Activated gamma-delta T cell (primary cell): Measurements from ENCODE around the gene TSPAN15.
"Not testable (repeated sequence)": the region's sequence is repeated elsewhere in the genome, so short reads cannot be mapped to it uniquely, and the experiment has no call there.

Experiments
- DNase-seq: peaks from one replicate; lab custom pipeline; 2025; lab: John Stamatoyannopoulos, UW

TSPAN15 gene

DNA sequence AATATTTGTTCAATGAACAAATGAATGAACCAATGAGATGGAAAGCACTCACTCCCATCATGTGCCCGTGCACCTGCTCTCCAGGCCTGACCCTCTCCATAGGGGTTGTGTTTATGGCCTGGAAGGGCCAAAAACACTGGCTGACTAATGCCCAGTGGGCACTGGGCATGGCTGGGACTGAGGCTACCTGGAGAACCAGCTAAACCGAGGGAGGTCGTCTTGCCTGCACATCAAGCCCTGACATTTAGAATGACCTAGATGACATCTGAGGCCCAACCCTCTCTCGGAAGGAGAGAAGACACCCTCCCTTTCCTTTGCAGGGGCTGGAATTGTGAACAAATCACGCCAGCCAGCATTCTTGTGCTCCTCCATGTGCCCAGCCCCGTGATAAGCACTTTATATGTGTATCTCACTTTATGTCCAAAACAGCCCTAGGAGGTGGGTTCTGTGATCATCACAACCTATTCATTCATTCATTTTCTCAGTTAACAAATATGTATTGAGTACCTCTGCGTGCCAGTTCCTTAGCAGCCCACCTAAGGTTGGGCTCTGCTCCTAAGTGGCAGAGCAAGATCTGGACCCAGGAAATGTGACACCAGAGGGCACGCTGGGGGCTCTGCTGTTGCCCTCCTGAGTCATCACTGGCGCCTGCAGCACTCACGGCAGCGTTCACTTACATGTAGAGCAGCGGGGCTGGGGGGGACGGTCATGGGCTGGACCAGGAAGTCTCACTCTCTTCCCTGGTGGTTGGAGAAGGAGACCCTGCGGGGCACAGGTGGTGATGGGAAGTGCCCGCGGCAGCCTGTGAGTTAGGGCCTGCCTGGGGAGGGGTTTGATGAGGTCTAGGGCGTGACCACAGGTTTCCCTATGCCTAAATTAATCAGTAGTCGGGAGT, 52.0 kb downstream of the TSPAN15 start:
- no peak for DNase-seq

DNA sequence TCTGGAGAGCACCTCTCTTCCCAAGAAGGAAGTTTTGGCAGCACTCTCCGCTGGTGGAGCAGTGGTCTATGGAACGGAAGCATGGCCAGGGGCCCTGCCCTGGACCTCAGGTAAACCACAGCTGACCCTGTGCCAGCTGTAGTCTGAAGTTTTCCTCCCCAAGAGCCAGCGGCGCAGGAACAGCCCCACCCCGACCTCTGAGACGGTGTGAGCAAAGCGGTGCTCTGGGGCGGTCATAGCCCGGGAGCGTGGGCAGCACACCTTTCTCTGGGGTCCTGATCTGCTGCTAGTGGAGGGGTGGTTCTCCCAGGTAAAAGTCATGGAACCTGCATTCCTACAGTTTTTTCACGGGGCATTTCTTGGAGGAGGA, 52.6 kb downstream of the TSPAN15 start:
- no peak for DNase-seq

DNA sequence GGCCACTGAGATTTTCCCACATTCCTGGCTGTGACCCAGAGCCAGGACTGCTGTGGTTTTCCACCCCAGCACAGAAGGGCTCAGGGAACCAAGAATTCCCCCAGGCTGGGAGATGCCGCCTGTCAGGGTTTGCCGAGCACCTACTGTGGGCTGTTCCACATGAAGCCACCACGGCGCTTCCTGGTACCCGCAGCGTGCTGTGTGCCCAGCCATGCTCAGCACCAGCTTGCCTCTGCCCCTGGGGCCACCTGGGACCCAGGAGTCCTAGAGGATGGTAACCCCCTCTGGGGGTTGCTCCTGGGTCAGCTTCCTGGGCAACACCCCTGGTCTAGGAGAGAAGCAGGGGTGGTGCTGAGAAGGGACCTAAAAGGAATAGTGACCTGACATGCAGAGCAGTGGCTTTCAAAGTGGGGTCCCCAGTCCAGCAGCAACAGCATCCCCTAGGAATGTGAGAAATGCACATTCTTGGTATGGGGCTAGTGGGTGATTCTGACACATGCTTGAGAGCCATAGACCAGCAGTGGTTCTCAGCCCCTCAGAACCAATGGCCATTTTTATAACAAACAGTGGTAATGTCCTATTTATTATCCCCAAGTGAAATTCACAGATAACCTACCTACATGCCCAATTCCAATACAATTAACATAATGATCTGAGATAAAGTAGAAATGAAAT, 53.4 kb downstream of the TSPAN15 start:
- DNase-seq, result no peak

DNA sequence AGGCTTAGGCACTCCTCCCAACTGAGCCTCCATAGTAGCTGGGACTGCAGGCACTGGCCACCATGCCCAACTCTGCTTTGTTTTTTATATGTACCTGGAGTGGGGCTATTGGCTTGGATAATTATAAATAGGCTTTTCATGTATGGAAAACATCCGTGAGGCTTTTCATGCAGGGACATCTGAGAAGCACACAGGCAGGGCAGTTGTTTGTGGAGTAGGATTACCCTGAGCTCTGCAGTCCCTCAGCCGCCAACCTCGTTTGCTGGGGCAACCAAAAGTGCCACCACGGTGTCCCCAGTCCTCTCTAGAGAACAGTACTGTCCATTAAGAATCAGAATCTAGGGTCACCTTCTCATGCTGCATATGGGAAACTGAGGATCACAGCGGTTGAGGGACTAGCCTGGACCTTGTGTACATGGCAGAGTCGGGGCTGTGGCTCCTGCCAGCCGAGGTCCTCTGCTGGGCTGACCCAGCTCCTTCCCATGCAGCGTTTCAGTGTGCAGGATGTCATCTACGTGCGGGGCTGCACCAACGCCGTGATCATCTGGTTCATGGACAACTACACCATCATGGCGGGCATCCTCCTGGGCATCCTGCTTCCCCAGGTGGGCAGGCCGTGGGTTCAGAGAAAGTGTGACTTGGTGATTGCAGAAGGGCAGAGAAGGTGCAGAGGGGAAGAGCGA, 54.5 kb downstream of the TSPAN15 start:
- DNase-seq, result no peak

DNA sequence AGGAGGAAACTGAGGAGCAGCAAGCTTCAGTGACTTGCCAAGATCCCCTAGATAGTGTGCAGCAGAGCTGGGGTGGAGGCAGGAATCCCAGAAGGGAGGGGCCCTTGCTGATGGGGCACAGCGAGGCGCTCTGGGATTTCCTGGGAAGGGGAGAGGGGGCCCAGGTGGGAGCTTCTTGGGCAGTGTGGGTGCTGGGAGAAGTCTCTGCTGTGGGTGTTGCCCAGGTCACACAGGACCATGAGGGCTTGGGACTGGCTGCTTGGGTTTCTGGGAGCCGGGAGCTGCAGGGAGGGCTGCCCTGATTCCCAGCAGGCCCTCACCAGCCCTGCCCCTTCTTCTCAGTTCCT, 55.2 kb downstream of the TSPAN15 start:
- no peak for DNase-seq

DNA sequence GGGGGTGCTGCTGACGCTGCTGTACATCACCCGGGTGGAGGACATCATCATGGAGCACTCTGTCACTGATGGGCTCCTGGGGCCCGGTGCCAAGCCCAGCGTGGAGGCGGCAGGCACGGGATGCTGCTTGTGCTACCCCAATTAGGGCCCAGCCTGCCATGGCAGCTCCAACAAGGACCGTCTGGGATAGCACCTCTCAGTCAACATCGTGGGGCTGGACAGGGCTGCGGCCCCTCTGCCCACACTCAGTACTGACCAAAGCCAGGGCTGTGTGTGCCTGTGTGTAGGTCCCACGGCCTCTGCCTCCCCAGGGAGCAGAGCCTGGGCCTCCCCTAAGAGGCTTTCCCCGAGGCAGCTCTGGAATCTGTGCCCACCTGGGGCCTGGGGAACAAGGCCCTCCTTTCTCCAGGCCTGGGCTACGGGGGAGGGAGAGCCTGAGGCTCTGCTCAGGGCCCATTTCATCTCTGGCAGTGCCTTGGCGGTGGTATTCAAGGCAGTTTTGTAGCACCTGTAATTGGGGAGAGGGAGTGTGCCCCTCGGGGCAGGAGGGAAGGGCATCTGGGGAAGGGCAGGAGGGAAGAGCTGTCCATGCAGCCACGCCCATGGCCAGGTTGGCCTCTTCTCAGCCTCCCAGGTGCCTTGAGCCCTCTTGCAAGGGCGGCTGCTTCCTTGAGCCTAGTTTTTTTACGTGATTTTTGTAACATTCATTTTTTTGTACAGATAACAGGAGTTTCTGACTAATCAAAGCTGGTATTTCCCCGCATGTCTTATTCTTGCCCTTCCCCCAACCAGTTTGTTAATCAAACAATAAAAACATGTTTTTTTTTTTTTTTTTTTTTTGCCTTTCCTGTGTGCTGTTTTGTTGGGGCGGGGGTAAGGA, 55.8 kb downstream of the TSPAN15 start:
- DNase-seq, result no peak

DNA sequence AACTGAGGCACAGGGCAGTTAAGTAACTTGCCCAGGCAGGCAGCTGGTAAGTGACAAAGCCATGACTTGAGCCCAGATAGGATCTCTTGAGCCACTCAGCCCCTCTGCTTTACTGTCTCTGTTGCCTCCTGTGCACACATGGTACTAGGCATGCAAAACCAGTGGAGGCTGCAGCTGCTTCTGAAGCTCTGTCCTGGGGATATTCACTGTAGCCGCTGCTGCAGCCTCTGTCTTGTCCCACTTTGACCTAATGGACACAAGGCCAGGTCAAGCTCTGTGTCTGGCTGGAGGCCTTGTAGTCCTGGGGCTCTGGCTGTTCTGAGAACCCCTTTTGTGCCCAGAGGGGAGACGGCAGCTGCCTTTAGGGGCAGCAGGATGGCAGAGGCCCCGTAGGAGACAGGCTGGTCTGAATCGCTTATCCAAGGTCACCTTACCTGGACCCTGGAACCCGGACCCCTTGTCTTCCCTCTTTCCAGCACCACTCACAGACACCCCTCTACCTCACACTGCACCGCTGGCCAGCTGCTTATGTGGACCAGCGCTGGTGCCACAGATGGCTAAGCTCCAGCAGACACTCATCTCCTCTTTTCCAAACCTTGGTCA, 57.6 kb downstream of the TSPAN15 start:
- no peak for DNase-seq

DNA sequence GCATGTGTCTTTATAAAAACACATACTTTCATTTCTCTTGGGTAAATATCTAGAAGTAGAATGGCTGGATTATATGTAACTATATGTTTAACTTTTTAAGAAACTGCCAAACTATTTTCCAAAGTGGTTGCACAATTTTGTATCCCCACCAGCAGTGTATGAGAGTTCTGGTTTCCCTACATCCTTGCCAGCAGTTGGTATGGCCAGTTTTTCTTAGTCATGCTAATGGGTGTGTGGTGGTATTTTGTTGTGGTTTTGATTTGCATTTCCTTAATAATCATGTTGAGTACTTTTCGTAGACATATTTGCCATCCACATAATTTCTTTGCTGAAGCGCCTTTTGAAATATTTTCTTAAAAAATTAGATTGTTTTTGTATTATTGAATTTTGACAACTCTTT, 61.6 kb downstream of the TSPAN15 start:
- DNase-seq, result no peak

DNA sequence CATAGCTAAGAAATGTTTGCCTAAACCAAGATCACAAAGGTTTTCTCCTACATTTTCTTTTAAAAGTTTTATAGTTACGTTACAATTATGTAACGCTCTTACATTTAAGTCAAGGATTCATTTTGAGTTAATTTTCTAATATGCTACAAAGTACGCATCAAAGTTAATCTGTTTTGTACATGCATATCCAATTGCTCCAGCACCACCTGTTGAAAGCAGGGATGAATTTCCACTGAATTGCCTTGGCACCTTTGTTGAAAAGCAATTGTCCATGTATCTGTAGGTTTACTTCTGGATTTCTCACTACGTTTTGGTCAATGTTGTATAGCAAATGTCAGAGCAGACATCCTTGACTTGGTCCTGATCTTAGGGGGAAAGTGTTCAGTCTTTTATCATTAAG, 62.4 kb downstream of the TSPAN15 start:
- DNase-seq, result no peak

DNA sequence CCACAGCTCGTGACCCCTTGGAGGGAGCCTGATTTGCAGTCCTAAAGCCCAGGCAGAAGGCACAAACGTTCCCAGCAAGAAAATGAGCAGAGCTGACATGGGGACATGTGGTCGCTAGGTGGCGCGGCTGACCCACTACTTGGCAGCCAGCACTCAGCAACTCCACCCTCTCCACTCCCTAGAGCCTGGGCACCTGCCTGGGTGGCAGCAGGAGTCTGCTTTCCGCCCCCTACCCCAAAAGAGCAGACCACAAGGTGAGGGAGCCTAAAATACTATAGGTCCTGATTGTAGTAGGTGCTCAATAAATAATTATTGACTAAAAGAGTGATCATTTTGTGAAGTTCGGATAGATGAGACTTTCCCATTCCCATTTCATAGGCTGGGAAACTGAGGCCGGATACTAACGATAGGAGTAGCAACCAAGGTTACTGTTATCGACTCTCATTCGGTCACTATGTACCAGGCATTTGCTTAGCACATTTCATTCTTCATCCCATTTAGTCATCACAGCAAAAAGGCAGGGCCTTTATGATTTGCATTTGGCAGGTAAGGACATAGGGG, 64.5 kb downstream of the TSPAN15 start:
- DNase-seq, result peak; percentile 30

DNA sequence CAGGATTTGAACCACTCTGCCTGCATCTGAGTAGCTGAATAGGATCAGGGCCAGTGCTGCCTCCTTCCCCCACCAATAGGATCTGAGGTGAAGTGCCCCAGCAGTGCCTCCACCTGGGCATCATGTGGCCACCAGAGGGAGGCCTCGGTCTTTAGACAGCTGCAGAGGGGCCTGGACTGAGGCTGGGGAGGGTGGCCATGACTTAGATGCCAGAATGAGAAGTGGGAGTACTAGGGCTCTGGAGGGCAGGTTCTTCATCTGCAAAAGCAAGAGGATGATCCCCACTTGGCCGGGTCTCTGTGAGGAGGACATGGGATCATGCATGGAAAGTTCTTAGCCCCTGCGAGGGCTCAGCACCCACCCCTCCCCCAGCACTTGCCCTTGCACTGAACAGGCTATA, 65.1 kb downstream of the TSPAN15 start:
- DNase-seq, result no peak

DNA sequence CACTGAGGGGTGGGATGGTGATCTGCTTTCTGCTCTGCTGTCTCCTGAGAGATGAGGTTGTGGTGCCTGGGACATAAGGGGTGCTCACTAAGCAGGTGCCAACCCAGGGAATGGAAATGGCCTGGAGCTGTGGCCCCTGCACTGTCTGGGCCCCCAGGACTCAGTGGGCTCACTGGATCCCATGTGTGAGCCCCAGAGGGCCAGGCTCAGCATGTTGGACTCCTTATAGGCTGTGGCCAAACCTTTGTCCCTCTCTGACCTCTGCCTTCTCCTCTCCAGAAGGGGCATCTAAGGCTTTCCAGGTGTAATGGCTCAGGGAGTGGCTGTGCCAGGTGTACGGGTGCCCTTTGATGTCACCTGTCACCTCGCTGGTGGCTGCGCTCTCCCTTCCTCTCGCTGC, 65.5 kb downstream of the TSPAN15 start:
- DNase-seq, result no peak

DNA sequence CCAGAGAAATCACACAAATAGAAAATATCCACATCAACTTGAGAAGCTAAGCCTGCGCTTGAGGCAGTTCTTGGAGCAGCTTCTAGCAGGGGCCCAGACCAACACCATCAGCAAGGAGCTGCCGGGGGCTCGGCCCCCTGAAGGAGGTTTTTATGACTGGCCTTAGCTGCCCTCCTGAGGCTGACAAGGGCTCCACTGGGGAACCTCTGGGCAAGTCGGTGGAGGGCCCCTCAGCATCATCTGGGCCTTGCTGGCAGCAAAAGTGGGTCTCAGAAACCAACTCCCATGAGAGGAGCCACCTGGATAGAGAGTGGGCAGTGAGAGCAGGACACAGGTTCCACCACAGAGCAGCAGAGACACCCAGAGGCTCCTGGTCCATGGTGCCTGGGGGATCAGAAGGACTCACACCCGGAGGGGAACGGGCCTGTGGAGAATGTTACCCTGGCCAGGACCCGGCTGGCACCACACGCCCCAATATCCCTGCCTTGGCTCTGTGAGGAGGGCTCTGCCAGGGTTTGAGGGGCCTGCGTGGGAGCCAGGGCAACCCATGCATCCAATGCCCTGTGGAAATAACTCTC, 66.1 kb downstream of the TSPAN15 start:
- DNase-seq, result no peak

DNA sequence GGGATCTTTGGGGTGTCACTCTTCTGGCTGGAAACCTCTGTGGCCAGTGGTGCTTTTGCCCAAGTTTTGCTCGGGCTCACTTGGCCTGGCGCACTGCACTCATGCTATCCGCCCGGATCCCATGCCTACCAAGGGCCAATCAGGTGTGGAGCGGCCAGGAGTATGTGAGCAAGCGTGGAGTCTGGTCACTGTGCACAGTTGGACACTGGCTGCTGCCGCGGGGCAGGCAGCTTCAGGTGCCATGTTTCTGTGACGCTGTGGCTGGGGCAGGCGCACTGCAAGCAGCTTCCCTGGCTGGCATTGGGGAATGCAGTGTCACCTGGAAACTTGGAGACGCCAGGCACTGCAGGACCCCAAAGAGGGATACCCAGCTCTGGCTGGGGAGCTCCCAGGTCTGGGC, 76.7 kb downstream of the TSPAN15 start:
- no peak for DNase-seq

DNA sequence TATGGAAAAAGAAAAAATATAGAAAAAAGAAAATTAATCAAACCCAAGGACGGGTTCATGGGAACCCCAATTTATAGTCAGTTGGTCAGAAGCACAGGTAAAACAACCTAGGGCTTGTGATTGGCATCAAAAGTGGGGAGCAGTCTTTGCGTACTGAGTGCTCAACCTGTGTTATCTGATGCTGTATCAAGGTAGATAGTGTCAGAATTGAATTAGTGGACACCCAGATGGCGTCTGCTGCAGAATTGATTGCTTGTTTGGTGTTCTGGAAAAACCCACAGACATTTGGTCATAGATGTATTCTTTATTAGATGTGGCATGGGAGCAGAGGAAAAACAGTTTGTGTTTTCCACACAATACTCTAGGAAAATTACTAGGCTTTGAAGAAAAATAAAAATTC, 82.4 kb downstream of the TSPAN15 start:
- DNase-seq, result no peak

DNA sequence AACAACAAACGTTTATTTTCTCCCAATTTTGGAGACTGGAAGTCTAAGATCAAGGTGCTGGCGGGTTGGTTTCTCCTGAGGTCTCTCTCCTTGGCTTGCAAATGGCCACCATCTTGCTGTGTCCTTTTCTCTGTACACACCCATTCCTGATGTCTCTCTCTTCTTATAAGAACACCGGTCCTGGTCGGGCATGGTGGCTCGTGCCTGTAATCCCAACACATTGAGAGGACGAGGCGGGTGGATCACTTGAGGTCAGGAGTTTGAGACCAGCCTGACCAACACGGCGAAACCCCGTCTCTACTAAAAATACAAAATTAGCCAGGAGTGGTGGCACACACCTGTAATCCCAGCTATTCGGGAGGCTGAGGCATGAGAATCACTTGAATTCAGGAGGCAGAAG, 85.3 kb downstream of the TSPAN15 start:
- not testable (repeated sequence) for DNase-seq

DNA sequence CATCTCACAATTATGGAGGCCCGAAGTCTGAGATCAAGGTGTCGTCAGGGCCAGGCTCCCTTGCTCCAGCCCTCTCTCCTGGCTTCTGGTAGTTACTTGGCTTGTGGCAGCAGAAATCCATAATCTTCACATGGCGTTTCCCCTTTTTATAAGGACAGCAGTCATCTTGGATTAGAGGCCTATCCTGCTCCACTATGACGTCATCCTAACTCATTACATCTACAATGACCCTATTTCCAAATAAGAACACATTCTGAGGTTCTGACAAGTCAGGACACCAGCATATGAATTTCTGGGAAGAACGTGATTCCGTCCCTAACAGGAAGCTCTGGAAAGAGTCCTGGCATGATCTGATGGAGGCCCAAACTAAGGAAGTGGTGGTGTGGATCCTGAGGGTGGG, 86.2 kb downstream of the TSPAN15 start:
- no peak for DNase-seq

DNA sequence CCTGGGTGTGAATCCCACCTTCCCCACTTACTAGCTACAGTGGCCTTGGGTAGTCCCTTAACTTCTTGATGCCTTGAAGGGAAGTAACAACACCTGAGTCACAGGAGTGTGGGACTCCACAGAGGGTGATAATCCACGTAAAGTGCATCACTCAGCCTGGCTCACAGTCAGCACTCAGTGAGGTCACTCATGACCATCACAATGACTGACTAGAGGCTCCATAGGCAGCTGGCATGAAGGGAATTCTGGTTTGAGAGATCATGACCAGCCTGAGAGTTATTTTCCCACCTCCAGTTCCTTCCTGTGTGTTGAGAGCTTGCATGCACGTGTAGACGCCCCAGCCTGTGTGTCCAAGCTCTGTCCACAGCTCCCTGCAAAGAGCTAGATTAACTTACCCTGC, 87.2 kb downstream of the TSPAN15 start:
- DNase-seq, result no peak

DNA sequence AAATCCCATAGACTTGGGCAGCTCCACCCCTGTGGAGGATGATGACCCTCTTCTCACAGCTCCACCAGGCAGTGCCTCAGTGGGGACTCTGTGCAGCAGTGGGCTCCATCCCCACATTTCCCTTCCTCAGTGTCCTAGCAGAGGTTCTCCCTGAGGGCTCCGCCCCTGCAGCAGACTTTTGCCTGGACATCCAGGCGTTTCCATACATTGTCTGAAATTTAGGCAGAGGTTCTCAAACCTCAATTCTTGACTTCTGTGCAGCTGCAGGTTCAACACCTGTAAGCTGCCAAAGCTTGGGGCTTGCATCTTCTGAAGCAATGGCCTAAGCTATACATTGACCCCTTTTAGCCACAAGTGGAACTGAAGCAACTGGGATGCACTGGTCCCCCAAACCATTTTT, 90.2 kb downstream of the TSPAN15 start:
- no peak for DNase-seq

DNA sequence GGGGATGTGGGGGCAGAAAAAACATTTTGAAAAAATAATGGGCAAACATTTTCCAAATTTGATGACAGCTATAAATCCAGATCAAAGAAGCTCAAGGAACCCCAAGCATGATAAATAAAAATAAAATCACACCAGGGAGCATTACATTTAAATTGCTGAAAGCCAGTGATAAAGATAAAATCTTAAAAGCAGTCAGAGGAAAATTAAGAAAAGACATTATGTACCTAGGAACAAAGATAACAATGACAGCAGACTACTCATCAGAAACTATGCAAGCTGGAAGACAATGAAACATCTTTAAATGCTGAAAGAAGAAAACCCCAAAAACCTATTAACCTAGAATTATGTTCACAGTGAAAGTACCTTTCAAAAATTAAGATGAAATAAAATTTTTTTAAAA, 98.7 kb downstream of the TSPAN15 start:
- DNase-seq, result no peak

DNA sequence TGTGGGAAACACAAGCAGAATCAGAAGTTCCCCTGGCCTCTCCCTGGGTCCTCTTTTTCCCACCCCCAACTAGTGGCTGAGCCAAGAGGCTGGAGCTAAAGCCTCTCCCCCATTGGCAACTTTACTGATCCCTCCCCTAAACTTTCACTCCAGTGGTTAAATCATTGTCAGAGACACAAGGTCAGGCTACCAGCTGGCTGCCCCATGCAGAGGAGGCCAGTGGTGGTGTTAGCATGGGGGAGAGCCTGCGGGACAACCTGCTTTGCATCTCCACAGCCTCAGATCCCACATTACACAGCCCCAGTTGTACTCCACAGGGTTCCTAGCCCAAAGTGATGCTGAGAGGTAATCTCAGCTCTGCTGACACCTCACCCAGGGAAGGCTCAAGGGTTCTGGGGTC, 101.0 kb downstream of the TSPAN15 start:
- no peak for DNase-seq
